Astrocyte (in vitro differentiated cells and primary cell): ENCODE measurements around the gene PLCL1. TPM values are rescaled to one million over a fixed set of nuclear protein-coding genes. Genes with fewer than 3 reads are reported as not detected.

Source experiments
- DNase-seq: peaks from one replicate; pipeline ENCODE4 v3.0.0-alpha.2; 2010; ENCODE audit warnings: low read depth
- FAIRE-seq: peaks from 2 replicates; lab custom pipeline; 2011; peaks lifted over from hg19 to GRCh38; lab: Jason Lieb, UNC
- H2AFZ ChIP-seq: 2 replicates; pipeline ENCODE4 v1.6.0; 2012; ENCODE audit warnings: low read depth, low read length, inconsistent platforms
- H3K27ac ChIP-seq: 2 replicates; pipeline ENCODE4 v1.5.1; 2011; ENCODE audit warnings: low read depth, low read length, inconsistent platforms
- H3K27me3 ChIP-seq: 2 replicates; pipeline ENCODE4 v1.6.0; 2011; ENCODE audit warnings: low read length, inconsistent platforms; ENCODE audit not compliant: insufficient read depth
- H3K36me3 ChIP-seq: 2 replicates; pipeline ENCODE4 v1.5.1; 2011; ENCODE audit warnings: low read length, inconsistent platforms; ENCODE audit not compliant: insufficient read depth
- H3K4me1 ChIP-seq: 2 replicates; pipeline ENCODE4 v1.5.1; 2011; ENCODE audit warnings: low read length, inconsistent platforms; ENCODE audit not compliant: insufficient read depth
- H3K4me2 ChIP-seq: 2 replicates; pipeline ENCODE4 v1.6.0; 2012; ENCODE audit warnings: low read length, inconsistent platforms
- H3K4me3 ChIP-seq: 2 replicates; pipeline ENCODE4 v1.5.1; 2011; ENCODE audit warnings: low read depth, mild to moderate bottlenecking, low read length, inconsistent platforms; ENCODE audit not compliant: insufficient read depth
- H3K79me2 ChIP-seq: 2 replicates; pipeline ENCODE4 v1.6.0; 2012; ENCODE audit warnings: mild to moderate bottlenecking, low read length, inconsistent platforms; ENCODE audit not compliant: insufficient read depth
- H3K9ac ChIP-seq: 2 replicates; pipeline ENCODE4 v1.6.0; 2012; ENCODE audit warnings: mild to moderate bottlenecking, low read length, inconsistent platforms
- H3K9me3 ChIP-seq: 2 replicates; pipeline ENCODE4 v1.5.1; 2012; ENCODE audit warnings: low read depth, mild to moderate bottlenecking, low read length, inconsistent platforms; ENCODE audit not compliant: insufficient read depth
- H4K20me1 ChIP-seq: 2 replicates; pipeline ENCODE4 v1.6.0; 2012; ENCODE audit warnings: low read length, inconsistent platforms; ENCODE audit not compliant: insufficient read depth
- H3K27ac Mint-ChIP-seq: one replicate; pipeline ENCODE4 v1.8.0; 2021; ENCODE audit warnings: mild to moderate bottlenecking, mixed read lengths; ENCODE audit not compliant: unreplicated experiment
- H3K27me3 Mint-ChIP-seq: one replicate; pipeline ENCODE4 v1.8.0; 2021; ENCODE audit warnings: low read depth, mixed read lengths; ENCODE audit not compliant: unreplicated experiment
- H3K36me3 Mint-ChIP-seq: one replicate; pipeline ENCODE4 v1.8.0; 2021; ENCODE audit warnings: low read depth, mixed read lengths; ENCODE audit not compliant: unreplicated experiment
- H3K4me1 Mint-ChIP-seq: one replicate; pipeline ENCODE4 v1.8.0; 2021; ENCODE audit warnings: low read depth, mixed read lengths; ENCODE audit not compliant: unreplicated experiment
- H3K4me3 Mint-ChIP-seq: one replicate; pipeline ENCODE4 v1.8.0; 2021; ENCODE audit warnings: mild to moderate bottlenecking, moderate library complexity, mixed read lengths; ENCODE audit not compliant: unreplicated experiment
- H3K9me3 Mint-ChIP-seq: one replicate; pipeline ENCODE4 v1.8.0; 2021; ENCODE audit warnings: mild to moderate bottlenecking, mixed read lengths; ENCODE audit not compliant: unreplicated experiment
- EZH2 ChIP-seq: IDR thresholded peaks from 2 replicates; pipeline ENCODE4 v1.6.1; 2012; ENCODE audit warnings: mild to moderate bottlenecking, low read length, inconsistent platforms; ENCODE audit not compliant: insufficient read depth
- total RNA-seq: library from RNA; stranded (reverse); gene quantifications from 2 replicates; pipeline ENCODE4 v1.2.1, GENCODE V29; 2021
- TF ChIP-seq, protein P1 (sequence below): IDR thresholded peaks from 2 replicates; pipeline ENCODE4 v1.5.1; 2011; ENCODE audit warnings: low read depth, mild to moderate bottlenecking, inconsistent platforms, low read length, moderate library complexity; ENCODE audit not compliant: insufficient read depth

PLCL1 gene
- total RNA-seq, 1 donor from 2014 or later = 0.84 TPM

GRCh38 chr2:197885587-197885986, 81.2 kb downstream of the PLCL1 start:
- Histone ChIP-seq H3K4me1 (no peaks in the 10 kb centered on the region), H3K4me2 (no peak overlapping the region), H2AFZ (no peak overlapping the region), H3K9me3 (no peaks in the 10 kb centered on the region), H3K27ac (no peak overlapping the region), H3K27me3 (no peaks in the 10 kb centered on the region), H3K9ac (no peak overlapping the region), H4K20me1 (no peaks in the 10 kb centered on the region), H3K79me2 (no peaks in the 10 kb centered on the region), H3K4me3 (no peak overlapping the region), H3K36me3 (no peaks in the 10 kb centered on the region)
- Mint-ChIP-seq H3K36me3 (no peaks in the 10 kb centered on the region), H3K27me3 (no peaks in the 10 kb centered on the region), H3K4me1 (peaks cover 6% of the 10 kb centered on the region), H3K4me3 (no peak overlapping the region), H3K27ac (no peak overlapping the region), H3K9me3 (no peaks in the 10 kb centered on the region)
- FAIRE-seq = peak; percentile 5
- DNase-seq = no peak
- TF ChIP-seq EZH2 = no peak
- TF ChIP-seq, protein P1, sequence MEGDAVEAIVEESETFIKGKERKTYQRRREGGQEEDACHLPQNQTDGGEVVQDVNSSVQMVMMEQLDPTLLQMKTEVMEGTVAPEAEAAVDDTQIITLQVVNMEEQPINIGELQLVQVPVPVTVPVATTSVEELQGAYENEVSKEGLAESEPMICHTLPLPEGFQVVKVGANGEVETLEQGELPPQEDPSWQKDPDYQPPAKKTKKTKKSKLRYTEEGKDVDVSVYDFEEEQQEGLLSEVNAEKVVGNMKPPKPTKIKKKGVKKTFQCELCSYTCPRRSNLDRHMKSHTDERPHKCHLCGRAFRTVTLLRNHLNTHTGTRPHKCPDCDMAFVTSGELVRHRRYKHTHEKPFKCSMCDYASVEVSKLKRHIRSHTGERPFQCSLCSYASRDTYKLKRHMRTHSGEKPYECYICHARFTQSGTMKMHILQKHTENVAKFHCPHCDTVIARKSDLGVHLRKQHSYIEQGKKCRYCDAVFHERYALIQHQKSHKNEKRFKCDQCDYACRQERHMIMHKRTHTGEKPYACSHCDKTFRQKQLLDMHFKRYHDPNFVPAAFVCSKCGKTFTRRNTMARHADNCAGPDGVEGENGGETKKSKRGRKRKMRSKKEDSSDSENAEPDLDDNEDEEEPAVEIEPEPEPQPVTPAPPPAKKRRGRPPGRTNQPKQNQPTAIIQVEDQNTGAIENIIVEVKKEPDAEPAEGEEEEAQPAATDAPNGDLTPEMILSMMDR = no peak

- no peaks in the 10 kb centered on the region for H3K79me2 ChIP-seq
- no peak overlapping the region for H3K27ac ChIP-seq
- Mint-ChIP-seq H3K4me1 (peaks cover 6% of the 10 kb centered on the region), H3K9me3 (no peaks in the 10 kb centered on the region), H3K36me3 (no peaks in the 10 kb centered on the region), H3K27ac (no peak overlapping the region), H3K27me3 (no peaks in the 10 kb centered on the region), H3K4me3 (no peak overlapping the region)
- no peak for FAIRE-seq
- no peak overlapping the region for H3K4me3 ChIP-seq
- TF ChIP-seq, protein P1 = no peak
- TF ChIP-seq EZH2 = no peak
- H3K9me3 ChIP-seq = no peaks in the 10 kb centered on the region
- no peak overlapping the region for H3K9ac ChIP-seq
- no peaks in the 10 kb centered on the region for H3K4me1 ChIP-seq
- no peaks in the 10 kb centered on the region for H3K27me3 ChIP-seq
- no peak for DNase-seq
- no peak overlapping the region for H2AFZ ChIP-seq
- no peak overlapping the region for H3K4me2 ChIP-seq
- H4K20me1 ChIP-seq = no peaks in the 10 kb centered on the region
- H3K36me3 ChIP-seq = no peaks in the 10 kb centered on the region
These were observed 83.9 kb downstream of the PLCL1 start for GRCh38 chr2:197888321-197888720.

DNA sequence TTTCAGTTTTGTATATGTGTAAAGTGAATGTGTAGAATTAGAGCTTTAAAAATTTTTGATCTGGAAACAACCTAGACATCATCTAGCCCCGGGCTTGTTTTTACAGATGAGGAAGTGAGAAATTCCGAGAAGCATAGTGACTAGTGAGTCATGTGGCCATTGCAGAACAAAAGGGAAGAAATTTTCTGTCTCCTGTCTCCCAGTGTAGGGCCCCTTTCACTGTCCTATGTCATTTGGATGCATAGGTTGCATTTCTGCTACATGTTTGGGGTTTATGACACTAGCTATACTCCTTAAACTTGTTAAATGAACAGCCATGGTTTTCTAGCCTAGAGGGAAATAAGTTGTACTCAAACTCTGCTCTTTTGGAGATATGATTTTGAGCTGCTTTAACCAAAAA, 84.6 kb downstream of the PLCL1 start:
- Histone ChIP-seq H3K4me1 (no peaks in the 10 kb centered on the region), H3K36me3 (no peaks in the 10 kb centered on the region), H3K27ac (no peak overlapping the region), H3K4me2 (no peak overlapping the region), H3K4me3 (no peak overlapping the region), H4K20me1 (no peaks in the 10 kb centered on the region), H3K27me3 (no peaks in the 10 kb centered on the region), H3K9ac (no peak overlapping the region), H2AFZ (no peak overlapping the region), H3K79me2 (no peaks in the 10 kb centered on the region), H3K9me3 (no peaks in the 10 kb centered on the region)
- Mint-ChIP-seq H3K4me1 (peaks cover 8% of the 10 kb centered on the region), H3K27ac (peak overlapping the region; percentile 83), H3K9me3 (no peaks in the 10 kb centered on the region), H3K27me3 (no peaks in the 10 kb centered on the region), H3K4me3 (peak overlapping the region; percentile 11), H3K36me3 (no peaks in the 10 kb centered on the region)
- DNase-seq = peak; percentile 42
- FAIRE-seq = peak; percentile 13
- TF ChIP-seq EZH2 = no peak
- TF ChIP-seq, protein P1 = no peak
